WERI-Rb-1 (cell line): ENCODE results near the gene RNU6-1.

ENCODE experiments used
- DNase-seq: peaks from one replicate; pipeline ENCODE4 v3.0.0-alpha.2; 2020
- H3K27ac ChIP-seq: fragments of 250-450 bp; sonication (Bioruptor Pico); 2 replicates; pipeline ENCODE4 v1.5.1; 2020; ENCODE audit warnings: mild to moderate bottlenecking, moderate library complexity
- H3K27me3 ChIP-seq: fragments of 250-450 bp; sonication (Bioruptor Pico); 2 replicates; pipeline ENCODE4 v1.5.1; 2021; ENCODE audit warnings: mild to moderate bottlenecking, low read depth, moderate library complexity; ENCODE audit not compliant: insufficient read depth, severe bottlenecking
- H3K36me3 ChIP-seq: fragments of 250-450 bp; sonication (Bioruptor Pico); 2 replicates; pipeline ENCODE4 v1.5.1; 2020; ENCODE audit warnings: mild to moderate bottlenecking, moderate library complexity
- H3K4me3 ChIP-seq: 2 replicates; pipeline ENCODE4 v1.5.1; 2011; ENCODE audit warnings: low read depth, mild to moderate bottlenecking, control low read depth, low read length
- H3K9me3 ChIP-seq: fragments of 250-450 bp; sonication (Bioruptor Pico); 2 replicates; pipeline ENCODE4 v1.5.1; 2021; ENCODE audit warnings: mild to moderate bottlenecking, moderate library complexity; ENCODE audit not compliant: severe bottlenecking
- CTCF ChIP-seq: IDR thresholded peaks from 2 replicates; pipeline ENCODE4 v1.5.1; 2011; ENCODE audit warnings: low read depth, mild to moderate bottlenecking, control low read depth, inconsistent platforms, low read length

Gene RNU6-1

GRCh38 chr15:67807836-67808235 lies 32.0 kb downstream of the RNU6-1 start:
- Histone ChIP-seq H3K36me3 (no peaks in the 10 kb centered on the region), H3K4me3 (no peak overlapping the region), H3K9me3 (no peaks in the 10 kb centered on the region), H3K27ac (no peak overlapping the region), H3K27me3 (no peaks in the 10 kb centered on the region)
- no peak for DNase-seq
- TF ChIP-seq CTCF = no peak

- H3K9me3 ChIP-seq = no peaks in the 10 kb centered on the region
- no peaks in the 10 kb centered on the region for H3K27me3 ChIP-seq
- TF ChIP-seq CTCF = no peak
- H3K36me3 ChIP-seq = no peaks in the 10 kb centered on the region
- H3K4me3 ChIP-seq = no peak overlapping the region
- H3K27ac ChIP-seq = no peak overlapping the region
- no peak for DNase-seq
Observed at GRCh38 chr15:67807141-67807540, 32.7 kb downstream of the RNU6-1 start.

- no peaks in the 10 kb centered on the region for H3K9me3 ChIP-seq
- H3K4me3 ChIP-seq = no peak overlapping the region
- no peak for TF ChIP-seq CTCF
- DNase-seq = no peak
- H3K36me3 ChIP-seq = no peaks in the 10 kb centered on the region
- no peak overlapping the region for H3K27ac ChIP-seq
- H3K27me3 ChIP-seq = no peaks in the 10 kb centered on the region
Observed at GRCh38 chr15:67806536-67806935, 33.3 kb downstream of the RNU6-1 start.

- DNase-seq = no peak
- H3K36me3 ChIP-seq = no peaks in the 10 kb centered on the region
Observed at GRCh38 chr15:67805666-67806516, 34.0 kb downstream of the RNU6-1 start.

GRCh38 chr15:67805008-67805665 lies 34.7 kb downstream of the RNU6-1 start:
- no peak overlapping the region for H3K4me3 ChIP-seq
- no peaks in the 10 kb centered on the region for H3K27me3 ChIP-seq
- no peaks in the 10 kb centered on the region for H3K36me3 ChIP-seq
- TF ChIP-seq CTCF = no peak
- DNase-seq = no peak
- no peaks in the 10 kb centered on the region for H3K9me3 ChIP-seq
- no peak overlapping the region for H3K27ac ChIP-seq

More at GRCh38 chr15:67805666-67806516, 34.0 kb downstream of the RNU6-1 start:
- Histone ChIP-seq H3K27me3 (no peaks in the 10 kb centered on the region), H3K9me3 (no peaks in the 10 kb centered on the region), H3K27ac (no peak overlapping the region), H3K4me3 (no peak overlapping the region)
- TF ChIP-seq CTCF = no peak
